A673 (cell line): ENCODE measurements around the gene RGL3. TPM values are rescaled to one million over a fixed set of nuclear protein-coding genes. Genes with fewer than 3 reads are reported as not detected.
A peak's percentile ranks its signal among the peaks of the same experiment; 100 is the strongest.
"Not testable (repeated sequence)": the region's sequence is repeated elsewhere in the genome, so short reads cannot be mapped to it uniquely, and the experiment has no call there.

Experiments used
- BruUV-seq: library from RNA; stranded (reverse); fragments of 400-500 nt; replicated peaks from 2 replicates; lab custom pipeline; 2021; lab: Mats Ljungman, UMichigan
- CTCF ChIA-PET: fragments of 300-600 bp; sonication (Branson Sonifier 250); formaldehyde crosslinking; loops from one replicate; lab custom pipeline; 2022; ENCODE audit warnings: antibody characterized with exemption; lab: Charles Lee
- POLR2A ChIA-PET: fragments of 300-600 bp; sonication (Branson Sonifier 250); formaldehyde crosslinking; loops from one replicate; lab custom pipeline; 2022; ENCODE audit warnings: antibody characterized with exemption; ENCODE audit not compliant: low non-redundant PET; lab: Charles Lee
- DNase-seq: peaks from one replicate; pipeline ENCODE4 v3.0.0-alpha.2; 2015; ENCODE audit warnings: low spot score
- H3K27ac ChIP-seq: fragments of 200-600 bp; sonication (generic); 2 replicates; pipeline ENCODE4 v1.5.1; 2016; ENCODE audit warnings: mixed run types, low read depth, mild to moderate bottlenecking, mixed read lengths, antibody characterized with exemption, low read length; ENCODE audit not compliant: poor library complexity, severe bottlenecking
- H3K27me3 ChIP-seq: fragments of 200-600 bp; sonication (generic); replicated peaks from 2 replicates; pipeline ENCODE4 v1.6.1; 2017; ENCODE audit warnings: mixed run types, low read depth, mild to moderate bottlenecking, mixed read lengths, antibody characterized with exemption, low read length; ENCODE audit not compliant: insufficient read depth, poor library complexity
- H3K36me3 ChIP-seq: fragments of 200-600 bp; sonication (generic); 2 replicates; pipeline ENCODE4 v1.6.1; 2016; ENCODE audit warnings: mixed run types, mild to moderate bottlenecking, mixed read lengths, antibody characterized with exemption, low read length; ENCODE audit not compliant: insufficient read depth, poor library complexity, severe bottlenecking
- H3K4me1 ChIP-seq: fragments of 200-600 bp; sonication (generic); 2 replicates; pipeline ENCODE4 v1.6.1; 2017; ENCODE audit warnings: mixed run types, mild to moderate bottlenecking, mixed read lengths, antibody characterized with exemption, low read length; ENCODE audit not compliant: insufficient read depth, poor library complexity, severe bottlenecking
- H3K4me3 ChIP-seq: fragments of 200-600 bp; sonication (generic); 2 replicates; pipeline ENCODE4 v1.5.1; 2016; ENCODE audit warnings: low read depth, mixed run types, mild to moderate bottlenecking, mixed read lengths, low read length; ENCODE audit not compliant: poor library complexity, severe bottlenecking
- H3K9me3 ChIP-seq: fragments of 200-600 bp; sonication (generic); 2 replicates; pipeline ENCODE4 v1.6.1; 2016; ENCODE audit warnings: mixed run types, low read depth, mild to moderate bottlenecking, mixed read lengths, antibody characterized with exemption, low read length; ENCODE audit not compliant: poor library complexity, severe bottlenecking
- EZH2 ChIP-seq: fragments of 200-600 bp; sonication (generic); IDR thresholded peaks from 2 replicates; pipeline ENCODE4 v1.6.1; 2017; ENCODE audit warnings: borderline replicate concordance, low read depth, mild to moderate bottlenecking, mixed read lengths, antibody characterized with exemption, low read length; ENCODE audit not compliant: poor library complexity, severe bottlenecking
- intact Hi-C: fragments of 100-400 bp; cut with micrococcal nuclease; formaldehyde crosslinking; loops from one replicate; pipeline ENCODE4 v1.10.0; 2022; ENCODE audit not compliant: unreplicated experiment
- total RNA-seq: library from RNA; stranded (reverse); gene quantifications from 2 replicates; pipeline ENCODE4 v1.2.3, GENCODE V29; 2021
- TF ChIP-seq, protein P1 (sequence below): fragments of 300-800, 200-600 bp; sonication (generic); conservative IDR thresholded peaks from 2 replicates; pipeline ENCODE4 v1.5.1; 2017; ENCODE audit warnings: low read depth, mild to moderate bottlenecking, antibody characterized with exemption, low read length, moderate library complexity, mixed read lengths

The RGL3 gene
- total RNA-seq, 1 experiment from 2014 or later = not detected

DNA sequence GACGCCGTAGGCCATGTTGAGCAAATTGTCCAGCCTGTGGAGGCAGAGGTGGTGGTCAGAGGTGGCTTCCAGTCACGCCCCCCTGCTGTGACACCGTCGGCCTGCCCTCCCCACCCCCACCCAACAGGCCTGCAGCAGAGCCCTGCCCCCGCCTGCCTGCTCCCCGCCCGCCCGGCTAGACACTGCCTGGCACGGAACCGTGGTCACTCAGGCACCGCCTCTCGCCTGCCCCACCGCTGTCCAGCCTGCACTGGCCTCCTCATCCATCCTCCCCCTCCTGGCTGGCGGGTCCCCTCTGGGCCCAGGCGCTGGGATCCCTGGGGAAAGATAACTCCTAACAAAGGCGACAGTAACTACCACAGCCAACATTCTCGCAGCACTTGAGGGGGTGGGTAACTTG is 38.0 kb upstream of the RGL3 start:
- POLR2A ChIA-PET = interaction anchor here (0.6 kb wide), 1 partner anchor 174 kb away, joined by 5 read pairs; no protein-coding TSS in a partner anchor
- BruUV-seq = no TSS peak
- no peak for TF ChIP-seq EZH2
- TF ChIP-seq, protein P1, sequence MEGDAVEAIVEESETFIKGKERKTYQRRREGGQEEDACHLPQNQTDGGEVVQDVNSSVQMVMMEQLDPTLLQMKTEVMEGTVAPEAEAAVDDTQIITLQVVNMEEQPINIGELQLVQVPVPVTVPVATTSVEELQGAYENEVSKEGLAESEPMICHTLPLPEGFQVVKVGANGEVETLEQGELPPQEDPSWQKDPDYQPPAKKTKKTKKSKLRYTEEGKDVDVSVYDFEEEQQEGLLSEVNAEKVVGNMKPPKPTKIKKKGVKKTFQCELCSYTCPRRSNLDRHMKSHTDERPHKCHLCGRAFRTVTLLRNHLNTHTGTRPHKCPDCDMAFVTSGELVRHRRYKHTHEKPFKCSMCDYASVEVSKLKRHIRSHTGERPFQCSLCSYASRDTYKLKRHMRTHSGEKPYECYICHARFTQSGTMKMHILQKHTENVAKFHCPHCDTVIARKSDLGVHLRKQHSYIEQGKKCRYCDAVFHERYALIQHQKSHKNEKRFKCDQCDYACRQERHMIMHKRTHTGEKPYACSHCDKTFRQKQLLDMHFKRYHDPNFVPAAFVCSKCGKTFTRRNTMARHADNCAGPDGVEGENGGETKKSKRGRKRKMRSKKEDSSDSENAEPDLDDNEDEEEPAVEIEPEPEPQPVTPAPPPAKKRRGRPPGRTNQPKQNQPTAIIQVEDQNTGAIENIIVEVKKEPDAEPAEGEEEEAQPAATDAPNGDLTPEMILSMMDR = no peak
- no peak for DNase-seq
- no peaks in the 10 kb centered on the region for H3K9me3 ChIP-seq
- no peaks in the 10 kb centered on the region for H3K36me3 ChIP-seq
- intact Hi-C loops = no loop called here
- no peak overlapping the region for H3K27ac ChIP-seq
- peaks cover 13% of the 10 kb centered on the region for H3K4me1 ChIP-seq
- H3K4me3 ChIP-seq = no peak overlapping the region
- H3K27me3 ChIP-seq = no peaks in the 10 kb centered on the region
- CTCF ChIA-PET = no interaction called here

DNA sequence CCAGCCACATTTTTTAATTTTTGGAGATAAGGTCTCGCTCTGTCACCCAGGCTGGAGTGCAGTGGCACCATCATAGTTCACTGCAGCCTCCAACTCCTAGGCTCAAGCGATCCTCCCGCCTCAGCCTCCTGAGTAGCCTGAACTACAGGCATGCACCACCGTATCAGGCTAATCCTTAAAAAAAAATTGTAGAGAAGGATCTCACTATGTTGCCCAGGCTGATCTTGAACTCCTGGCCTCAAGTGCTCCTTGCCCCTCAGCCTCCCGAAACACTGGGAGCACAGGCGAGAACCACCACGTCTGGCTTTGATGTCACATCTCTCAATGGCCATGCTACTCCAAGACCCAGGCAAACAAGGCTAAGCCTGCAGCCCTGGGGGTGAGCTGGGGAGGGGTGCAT is 37.5 kb upstream of the RGL3 start:
- Histone ChIP-seq H3K4me1 (peaks cover 18% of the 10 kb centered on the region), H3K27me3 (no peaks in the 10 kb centered on the region), H3K36me3 (no peaks in the 10 kb centered on the region), H3K9me3 (no peaks in the 10 kb centered on the region), H3K4me3 (no peak overlapping the region), H3K27ac (no peak overlapping the region)
- intact Hi-C loops = no loop called here
- CTCF ChIA-PET = no interaction called here
- DNase-seq = no peak
- no TSS peak for BruUV-seq
- POLR2A ChIA-PET = interaction anchor here (0.6 kb wide), 1 partner anchor 174 kb away, joined by 5 read pairs; no protein-coding TSS in a partner anchor
- TF ChIP-seq, protein P1 = no peak
- TF ChIP-seq EZH2 = no peak

DNA sequence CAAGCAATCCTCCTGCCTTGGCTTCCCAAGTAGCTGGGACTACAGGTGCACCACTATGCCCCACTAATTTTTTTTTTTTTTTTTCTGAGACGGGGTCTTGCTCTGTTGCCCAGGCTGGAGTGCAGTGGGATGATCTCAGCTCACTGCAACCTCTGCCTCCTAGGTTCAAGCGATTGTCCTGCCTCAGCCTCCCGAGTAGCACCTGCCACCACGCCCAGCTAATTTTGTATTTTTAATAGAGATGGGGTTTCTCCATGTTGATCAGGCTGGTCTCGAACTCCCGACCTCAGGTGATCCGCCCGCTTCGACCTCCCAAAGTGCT is 36.1 kb upstream of the RGL3 start:
- CTCF ChIA-PET, H3K27ac ChIP-seq, POLR2A ChIA-PET, H3K36me3 ChIP-seq, BruUV-seq, H3K4me3 ChIP-seq, intact Hi-C loops, DNase-seq, H3K27me3 ChIP-seq, H3K9me3 ChIP-seq: not testable (repeated sequence)
- peaks cover 23% of the 10 kb centered on the region for H3K4me1 ChIP-seq

DNA sequence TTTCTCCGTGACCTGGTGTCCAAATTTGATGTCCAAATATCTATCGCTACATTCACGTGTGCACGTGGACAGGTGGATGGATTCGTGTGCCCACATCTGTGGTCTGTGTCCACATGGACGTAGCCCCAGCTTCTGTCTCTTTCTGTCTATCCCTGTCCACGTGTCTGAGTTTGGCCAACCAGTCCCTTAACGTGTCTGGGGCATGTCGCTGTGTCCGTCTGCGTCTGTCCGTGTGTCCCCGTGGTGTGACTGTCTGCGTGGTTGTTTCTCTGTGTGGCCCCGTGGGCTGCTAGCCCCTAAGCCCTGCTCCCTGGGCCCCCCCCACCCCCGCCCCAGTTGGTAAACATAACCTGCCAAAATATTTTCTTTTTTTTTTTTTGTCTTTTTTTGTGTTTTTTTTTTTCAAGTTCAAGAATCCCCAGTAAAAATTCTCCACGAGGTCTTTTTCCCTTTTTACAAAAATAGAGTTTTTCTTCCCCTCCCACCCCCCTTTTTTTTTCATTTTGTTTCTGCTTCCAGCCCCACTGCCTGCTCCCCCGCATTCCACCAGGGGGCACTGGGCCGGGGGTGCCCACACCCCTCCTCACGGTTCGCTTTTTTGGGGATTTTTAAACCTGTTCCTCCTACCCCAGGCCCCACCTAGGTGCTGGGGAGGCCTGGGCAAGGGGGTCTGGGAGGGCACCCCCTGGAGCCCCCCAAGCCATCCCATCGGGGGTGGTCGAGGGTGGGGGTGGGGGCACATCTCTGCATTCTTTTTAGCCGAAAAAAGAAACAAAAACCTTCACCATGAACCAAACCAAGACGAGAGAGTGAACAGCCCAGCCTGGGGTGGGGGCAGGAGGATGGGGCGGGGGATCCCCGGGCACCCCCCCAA is 34.6 kb upstream of the RGL3 start:
- POLR2A ChIA-PET = no interaction called here

More for the DNA sequence above, 34.6 kb upstream of the RGL3 start:
- DNase-seq = peak; percentile 50
- CTCF ChIA-PET = no interaction called here
- no peak for TF ChIP-seq EZH2
- TF ChIP-seq, protein P1 = peak; percentile 73
- no peak overlapping the region for H3K4me3 ChIP-seq
- peaks cover 23% of the 10 kb centered on the region for H3K4me1 ChIP-seq
- H3K27ac ChIP-seq = no peak overlapping the region
- H3K9me3 ChIP-seq = no peaks in the 10 kb centered on the region
- H3K36me3 ChIP-seq = peaks cover 3% of the 10 kb centered on the region
- BruUV-seq = no TSS peak
- no peaks in the 10 kb centered on the region for H3K27me3 ChIP-seq
- intact Hi-C loops = no loop called here
